H4 (cell line): Measurements from ENCODE around the gene GPATCH2. TPM values are rescaled to one million over a fixed set of nuclear protein-coding genes. Genes with fewer than 3 reads are reported as not detected.

Experiments
- total RNA-seq: library from RNA; depleted of rRNA; stranded (reverse); fragments of >200 nt; shearing (Covaris generic); gene quantifications from 2 replicates; pipeline ENCODE4 v1.2.3, GENCODE V29; 2014; rRNA removed

The GPATCH2 gene
- total RNA-seq, 1 experiment from 2014 or later = 9.9 TPM

Other genes with a start within 250 kb of the GPATCH2 start
- gene SPATA17, start 254 bp upstream of the GPATCH2 start, total RNA-seq = 0.27 and 0.39 TPM in 2 replicates